MM.1S (cell line): ENCODE results near the gene DISP3.

Experiments used
- DNase-seq: peaks from one replicate; pipeline ENCODE4 v3.0.0-alpha.2; 2015
- H2AFZ ChIP-seq: fragments of 300-600 bp; sonication (generic); 2 replicates; pipeline ENCODE4 v1.6.0; 2016; ENCODE audit warnings: antibody characterized with exemption, low read length
- H3F3A ChIP-seq: fragments of 300-600 bp; sonication (generic); 2 replicates; pipeline ENCODE4 v1.6.1; 2016; ENCODE audit warnings: mild to moderate bottlenecking, antibody characterized with exemption, low read length, moderate library complexity, mixed read lengths; ENCODE audit not compliant: insufficient read depth
- H3K27ac ChIP-seq: fragments of 300-600 bp; sonication (generic); 2 replicates; pipeline ENCODE4 v1.5.1; 2016; ENCODE audit warnings: mild to moderate bottlenecking, low read length
- H3K27me3 ChIP-seq: fragments of 300-600 bp; sonication (generic); replicated peaks from 2 replicates; pipeline ENCODE4 v1.6.0; 2016; ENCODE audit warnings: low read length; ENCODE audit not compliant: insufficient read depth
- H3K36me3 ChIP-seq: fragments of 300-600 bp; sonication (generic); replicated peaks from 2 replicates; pipeline ENCODE4 v1.6.1; 2016; ENCODE audit warnings: mild to moderate bottlenecking, low read length, mixed read lengths; ENCODE audit not compliant: insufficient read depth
- H3K4me1 ChIP-seq: fragments of 300-600 bp; sonication (generic); 2 replicates; pipeline ENCODE4 v1.6.1; 2016; ENCODE audit warnings: low read length, mixed read lengths
- H3K4me2 ChIP-seq: fragments of 300-600 bp; sonication (generic); 2 replicates; pipeline ENCODE4 v1.6.0; 2016; ENCODE audit warnings: low read depth, low read length
- H3K4me3 ChIP-seq: fragments of 300-600 bp; sonication (generic); 2 replicates; pipeline ENCODE4 v1.5.1; 2016; ENCODE audit warnings: low read length, mixed read lengths
- H3K79me2 ChIP-seq: fragments of 300-600 bp; sonication (generic); 2 replicates; pipeline ENCODE4 v1.6.1; 2016; ENCODE audit warnings: mixed run types, low read length, mixed read lengths
- H3K9ac ChIP-seq: fragments of 300-600 bp; sonication (generic); 2 replicates; pipeline ENCODE4 v1.6.1; 2016; ENCODE audit warnings: low read length, mixed read lengths
- H3K9me2 ChIP-seq: fragments of 300-600 bp; sonication (generic); replicated peaks from 2 replicates; pipeline ENCODE4 v1.6.1; 2016; ENCODE audit warnings: mild to moderate bottlenecking, low read length, mixed read lengths; ENCODE audit not compliant: insufficient read depth
- H3K9me3 ChIP-seq: fragments of 300-600 bp; sonication (generic); replicated peaks from 2 replicates; pipeline ENCODE4 v1.6.1; 2016; ENCODE audit warnings: mild to moderate bottlenecking, low read length, mixed read lengths; ENCODE audit not compliant: insufficient read depth
- H4K20me1 ChIP-seq: fragments of 300-600 bp; sonication (generic); 2 replicates; pipeline ENCODE4 v1.6.1; 2016; ENCODE audit warnings: mild to moderate bottlenecking, low read length, moderate library complexity, mixed read lengths; ENCODE audit not compliant: insufficient read depth
- CTCF ChIP-seq: fragments of 300-600 bp; sonication (generic); IDR thresholded peaks from 2 replicates; pipeline ENCODE4 v1.5.1; 2016; ENCODE audit warnings: antibody characterized with exemption, low read length, mixed read lengths
- EZH2 ChIP-seq: fragments of 300-600 bp; sonication (generic); optimal IDR thresholded peaks from 2 replicates; pipeline ENCODE3; 2017; ENCODE audit warnings: low read depth, mild to moderate bottlenecking, antibody characterized with exemption, low read length, mixed read lengths
- EZH2phosphoT487 ChIP-seq: fragments of 300-600 bp; sonication (generic); IDR thresholded peaks from 2 replicates; pipeline ENCODE4 v1.6.1; 2018; ENCODE audit warnings: antibody characterized with exemption, low read length

Gene DISP3

DNA sequence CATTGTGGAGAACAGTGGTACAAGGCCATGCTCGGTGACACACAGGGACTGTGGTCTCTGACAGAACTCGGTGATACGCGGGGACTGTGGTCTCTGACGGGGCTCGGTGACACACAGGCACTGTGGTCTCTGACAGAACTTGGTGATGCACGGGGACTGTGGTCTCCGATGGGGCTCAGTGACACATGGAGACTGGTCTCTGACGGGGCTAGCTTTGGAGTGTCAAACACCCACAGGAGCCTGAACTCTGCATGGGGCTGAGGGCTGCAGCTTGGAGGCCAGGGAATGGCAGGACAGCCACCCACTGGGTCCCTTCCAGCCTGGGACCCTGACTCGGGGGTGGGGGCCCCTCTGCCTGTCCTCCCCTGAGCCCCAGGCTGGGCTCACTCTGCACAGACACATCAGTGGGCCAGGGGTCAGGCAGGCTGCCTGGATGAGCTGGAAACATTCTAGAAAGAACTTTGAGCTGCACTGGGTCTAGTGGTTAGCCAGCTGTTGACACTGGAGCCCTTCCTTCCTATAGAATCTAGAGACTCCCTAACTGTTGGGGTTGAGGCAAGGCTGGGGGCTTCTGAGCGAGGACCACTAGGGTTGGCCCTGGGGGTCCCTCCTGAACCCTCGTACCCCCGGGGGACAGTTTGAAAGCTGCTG lies 49.8 kb downstream of the DISP3 start:
- no peak for DNase-seq
- Histone ChIP-seq H2AFZ (no peak overlapping the region), H3K4me1 (no peaks in the 10 kb centered on the region), H3K9ac (no peak overlapping the region), H3K36me3 (no peaks in the 10 kb centered on the region), H3K9me2 (no peaks in the 10 kb centered on the region), H3K4me2 (no peak overlapping the region), H3K9me3 (no peaks in the 10 kb centered on the region), H3F3A (no peaks in the 10 kb centered on the region), H3K4me3 (no peak overlapping the region), H3K27ac (no peak overlapping the region), H3K79me2 (no peaks in the 10 kb centered on the region), H4K20me1 (no peaks in the 10 kb centered on the region), H3K27me3 (peaks cover 70% of the 10 kb centered on the region)
- TF ChIP-seq EZH2, result no peak
- no peak for TF ChIP-seq CTCF
- TF ChIP-seq EZH2phosphoT487, result no peak

GRCh38 chr1:11529330-11529729 lies 50.4 kb downstream of the DISP3 start:
- DNase-seq, result no peak
- Histone ChIP-seq H4K20me1 (no peaks in the 10 kb centered on the region), H3K4me2 (no peak overlapping the region), H3K27ac (no peak overlapping the region), H3K4me3 (no peak overlapping the region), H2AFZ (no peak overlapping the region), H3K9me3 (no peaks in the 10 kb centered on the region), H3K27me3 (peaks cover 71% of the 10 kb centered on the region), H3F3A (no peaks in the 10 kb centered on the region), H3K4me1 (no peaks in the 10 kb centered on the region), H3K9ac (no peak overlapping the region), H3K36me3 (no peaks in the 10 kb centered on the region), H3K79me2 (no peaks in the 10 kb centered on the region), H3K9me2 (no peaks in the 10 kb centered on the region)
- TF ChIP-seq EZH2 (no peak), CTCF (no peak), EZH2phosphoT487 (no peak)

DNA sequence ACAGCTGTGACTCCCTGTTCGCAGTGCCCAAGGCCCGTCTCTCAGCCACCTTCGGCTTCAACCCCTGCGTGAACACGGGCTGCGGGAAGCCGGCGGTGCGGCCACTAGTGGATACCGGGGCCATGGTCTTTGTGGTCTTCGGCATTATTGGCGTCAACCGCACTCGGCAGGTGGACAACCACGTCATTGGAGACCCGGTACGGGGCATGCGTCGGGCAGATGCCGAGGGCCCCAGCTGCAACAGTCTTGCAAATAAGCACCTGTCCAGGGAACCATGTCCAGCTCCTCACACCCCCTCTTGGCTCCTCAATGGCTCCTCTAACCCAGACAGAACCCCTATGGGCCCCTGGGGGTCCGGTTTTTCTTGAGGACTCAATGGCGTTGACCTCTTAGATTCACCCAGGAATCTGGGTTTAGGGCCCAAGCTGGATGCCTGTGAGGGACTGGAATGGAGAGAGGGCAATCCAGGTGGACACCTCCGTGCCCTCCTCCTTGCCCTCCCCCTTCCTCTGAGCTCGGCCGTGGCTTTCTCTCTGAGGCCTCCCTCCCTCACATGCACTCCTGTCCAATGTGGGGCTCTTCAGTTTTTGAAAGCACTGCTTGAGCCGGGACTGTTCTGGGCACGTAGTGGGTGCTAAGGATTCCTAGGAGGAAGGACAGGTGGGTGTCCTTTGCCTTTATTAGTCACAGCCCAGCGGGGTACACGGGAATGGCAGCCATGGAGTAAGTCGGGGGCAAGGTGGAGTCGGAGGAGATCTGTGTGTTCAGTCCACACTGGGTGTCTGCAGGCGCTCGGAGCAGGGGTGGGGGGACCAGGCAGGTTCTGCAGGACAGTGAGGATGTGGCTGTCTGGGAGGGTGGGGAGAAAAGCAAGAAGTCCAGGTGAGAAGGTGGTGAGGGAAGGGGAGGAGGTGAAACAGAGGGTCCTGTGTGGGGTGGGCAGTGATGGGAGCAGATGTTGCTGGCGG lies 51.1 kb downstream of the DISP3 start:
- Histone ChIP-seq H4K20me1 (no peaks in the 10 kb centered on the region), H3K4me2 (no peak overlapping the region), H3K4me1 (no peaks in the 10 kb centered on the region), H3K4me3 (no peak overlapping the region), H3F3A (no peaks in the 10 kb centered on the region), H3K36me3 (no peaks in the 10 kb centered on the region), H3K79me2 (no peaks in the 10 kb centered on the region), H3K9me2 (no peaks in the 10 kb centered on the region), H3K9ac (no peak overlapping the region), H3K27ac (no peak overlapping the region), H2AFZ (no peak overlapping the region), H3K9me3 (no peaks in the 10 kb centered on the region), H3K27me3 (peaks cover 76% of the 10 kb centered on the region)
- TF ChIP-seq CTCF, result no peak
- TF ChIP-seq EZH2, result no peak
- no peak for TF ChIP-seq EZH2phosphoT487
- DNase-seq, result no peak
